Stimulated activated CD4-positive, alpha-beta T cell treated with anti-CD3 and anti-CD28 coated beads, Interleukin-2, amount 100 ng/mL, for 24 hours (primary cell): ENCODE data around the gene PHAX.
"Not testable (repeated sequence)": the region's sequence is repeated elsewhere in the genome, so short reads cannot be mapped to it uniquely, and the experiment has no call there.

Experiments used
- DNase-seq, 2 donors: peaks; one replicate each; pipeline ENCODE4 v3.0.0-alpha.2; 2020

Gene PHAX, protein sequence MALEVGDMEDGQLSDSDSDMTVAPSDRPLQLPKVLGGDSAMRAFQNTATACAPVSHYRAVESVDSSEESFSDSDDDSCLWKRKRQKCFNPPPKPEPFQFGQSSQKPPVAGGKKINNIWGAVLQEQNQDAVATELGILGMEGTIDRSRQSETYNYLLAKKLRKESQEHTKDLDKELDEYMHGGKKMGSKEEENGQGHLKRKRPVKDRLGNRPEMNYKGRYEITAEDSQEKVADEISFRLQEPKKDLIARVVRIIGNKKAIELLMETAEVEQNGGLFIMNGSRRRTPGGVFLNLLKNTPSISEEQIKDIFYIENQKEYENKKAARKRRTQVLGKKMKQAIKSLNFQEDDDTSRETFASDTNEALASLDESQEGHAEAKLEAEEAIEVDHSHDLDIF

DNA sequence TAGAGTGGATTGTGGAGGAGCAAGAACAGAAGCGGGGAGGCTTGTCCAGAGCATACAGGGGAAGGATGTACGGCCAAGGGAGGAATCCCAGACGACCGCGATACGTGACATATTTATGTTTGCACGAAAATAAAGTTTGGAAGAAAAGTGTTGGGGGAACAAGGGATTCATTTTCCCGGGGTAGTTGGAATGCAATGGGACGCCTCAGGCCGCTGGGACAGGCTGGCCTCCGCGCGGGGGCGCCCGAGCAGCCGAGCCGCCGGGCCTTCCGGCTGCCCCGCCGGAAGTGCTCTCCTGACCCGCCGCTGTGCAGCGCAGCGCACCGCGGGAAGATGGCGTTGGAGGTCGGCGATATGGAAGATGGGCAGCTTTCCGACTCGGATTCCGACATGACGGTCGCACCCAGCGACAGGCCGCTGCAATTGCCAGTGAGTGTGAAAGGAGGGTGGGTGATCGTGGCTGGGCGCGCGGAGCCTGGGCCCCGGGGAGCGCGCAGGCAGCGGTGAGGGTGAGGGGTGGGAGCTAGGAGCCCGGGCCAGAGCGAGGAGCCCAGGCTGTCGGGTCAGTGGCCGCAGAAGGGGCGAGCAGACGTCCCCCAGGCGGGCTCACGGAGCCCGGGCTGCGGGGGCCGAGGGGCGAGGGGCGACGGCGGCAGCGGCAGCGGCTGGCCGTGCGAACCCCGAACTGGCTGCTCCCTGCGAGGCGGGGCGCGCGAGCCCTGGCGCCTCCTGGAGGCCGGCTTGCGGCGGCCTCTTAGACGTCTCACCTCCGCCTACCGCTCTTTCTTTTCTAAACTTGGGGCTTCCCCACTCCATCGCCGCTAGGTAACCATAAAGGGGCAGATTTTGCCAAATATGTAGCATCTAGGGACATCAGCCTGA lies at the start of gene PHAX:
Gene PHAX, plus strand, starts transcription at position 317 of the 881 bp plus-strand sequence. Its CDS starts 16 bp downstream, at position 333.
- DNase-seq, result peak; percentile 78 to 80

DNA sequence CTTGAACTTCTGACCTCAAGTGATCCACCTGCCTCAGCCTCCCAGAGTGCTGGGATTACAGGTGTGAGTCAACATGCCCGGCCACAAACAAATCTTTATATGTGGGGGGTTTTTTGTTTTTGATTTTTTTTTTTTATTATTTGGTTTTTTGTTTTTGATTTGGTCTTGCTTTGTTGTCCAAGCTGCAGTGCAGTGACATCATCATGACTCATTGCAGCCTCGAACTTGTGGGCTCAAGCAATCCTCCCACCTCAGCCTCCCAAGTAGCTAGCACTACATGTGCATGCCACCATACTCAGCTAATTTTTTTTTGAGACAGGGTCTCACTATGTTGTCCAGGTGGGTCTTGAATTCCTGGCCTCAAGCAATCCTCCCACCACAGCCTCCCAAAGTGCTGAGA lies 48.1 kb upstream of the PHAX start:
- no peak for DNase-seq

DNA sequence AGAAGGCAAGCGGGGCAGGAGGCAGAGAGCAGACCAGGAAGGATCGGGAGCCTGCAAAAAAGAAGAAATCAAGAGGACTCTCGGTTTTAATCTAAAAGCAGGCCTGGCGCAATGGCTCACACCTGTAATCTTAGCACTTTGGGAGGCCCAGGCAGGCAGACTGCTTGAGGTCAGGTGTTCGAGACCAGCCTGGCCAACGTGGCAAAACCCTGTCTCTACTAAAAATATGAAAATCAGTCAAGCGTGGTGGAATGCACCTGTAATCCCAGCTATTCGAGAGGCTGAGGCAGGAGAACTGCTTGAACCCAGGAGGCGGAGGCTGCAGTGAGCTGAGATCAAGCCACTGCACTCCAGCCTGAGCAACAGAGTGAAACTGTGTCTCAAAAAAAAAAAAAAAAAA lies 45.6 kb upstream of the PHAX start:
- DNase-seq, result not testable (repeated sequence)

- DNase-seq, result no peak
Measured at GRCh38 chr5:126561908-126562307, 38.8 kb upstream of the PHAX start.

- DNase-seq, result no peak
Measured at GRCh38 chr5:126562823-126563222, 37.9 kb upstream of the PHAX start.

DNA sequence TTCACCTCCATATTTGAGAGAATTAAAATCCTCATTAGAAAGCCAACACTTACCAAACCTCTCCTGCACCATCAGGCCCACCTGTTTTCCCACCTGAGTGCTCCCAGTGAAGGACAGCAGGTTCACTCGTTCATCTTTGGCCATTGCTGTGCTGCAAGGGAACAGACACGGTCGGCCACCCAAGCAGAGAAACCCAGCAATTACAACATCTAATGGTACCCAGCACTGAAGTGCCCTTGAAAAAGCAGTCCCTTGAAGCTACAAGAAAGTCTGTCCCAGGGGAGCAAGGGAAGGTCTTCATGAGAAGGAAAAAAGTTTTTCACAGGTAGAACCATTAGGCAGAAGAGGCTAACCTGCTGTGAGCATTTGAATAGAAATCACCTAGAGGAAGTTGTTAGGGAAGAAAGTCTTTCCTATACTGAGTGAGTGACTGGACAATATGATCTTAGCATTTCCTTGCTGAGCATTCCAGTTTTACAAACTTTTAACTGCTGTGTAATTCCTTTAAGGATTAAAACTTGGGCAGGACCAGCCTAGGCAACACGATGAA lies 32.5 kb upstream of the PHAX start:
- DNase-seq, result no peak

DNA sequence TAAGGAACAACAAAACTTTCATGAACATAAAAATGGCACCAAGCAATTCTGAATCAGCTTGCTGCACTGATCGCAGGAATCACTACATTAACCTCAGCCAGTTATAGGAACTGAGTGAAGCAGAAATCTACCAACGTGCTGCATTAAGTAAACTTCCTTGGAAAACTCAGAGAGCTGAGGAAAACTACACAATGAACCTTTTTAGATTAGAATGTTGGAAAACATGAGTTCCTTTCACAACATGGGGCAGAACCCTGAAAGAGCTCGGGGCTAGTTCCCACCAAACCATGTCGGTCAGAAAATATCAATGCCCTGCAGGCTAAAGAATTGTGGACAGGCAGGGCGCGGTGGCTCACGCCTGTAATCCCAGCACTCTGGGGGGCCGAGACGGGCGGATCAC lies 25.1 kb upstream of the PHAX start:
- no peak for DNase-seq

DNA sequence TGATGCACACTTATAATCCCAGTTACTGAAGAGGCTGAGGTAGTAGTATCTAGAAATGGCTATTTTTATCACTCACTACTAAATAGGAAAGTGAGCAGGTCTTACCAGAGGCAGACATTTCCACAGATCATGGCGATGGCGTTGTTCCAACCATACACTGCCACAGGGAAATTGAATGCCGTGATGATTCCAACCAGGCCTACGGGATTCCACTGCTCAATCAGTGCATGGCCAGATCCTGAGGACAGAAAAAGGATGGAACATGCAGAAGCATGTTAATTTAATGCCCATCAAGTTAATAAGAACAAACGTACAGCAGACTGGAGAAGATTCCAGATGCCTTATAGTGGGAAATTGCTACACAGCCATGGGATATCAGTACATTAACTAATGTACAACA lies 23.8 kb upstream of the PHAX start:
- DNase-seq, result no peak

- DNase-seq, result no peak
Measured at GRCh38 chr5:126577415-126577814, 23.3 kb upstream of the PHAX start.

DNA sequence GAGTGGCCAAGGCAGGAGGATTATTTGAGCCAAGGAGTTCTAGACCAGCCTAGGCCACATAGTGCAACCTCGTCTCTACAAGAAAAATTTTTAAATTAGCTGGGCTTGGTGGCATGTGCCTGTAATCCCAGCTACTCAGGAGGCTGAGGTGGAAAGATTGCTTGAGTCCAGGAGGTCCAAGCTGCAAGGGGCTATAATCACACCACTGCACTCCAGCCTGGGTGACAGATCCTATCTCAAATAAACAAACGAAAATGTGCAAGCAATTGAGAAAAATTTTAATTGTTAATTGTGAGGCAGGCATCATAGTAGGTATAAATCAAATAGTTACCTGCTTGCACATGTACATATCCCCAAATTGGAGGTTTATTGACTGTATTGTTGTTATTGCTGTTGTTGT lies 21.0 kb upstream of the PHAX start:
- DNase-seq, result no peak

- no peak for DNase-seq
Measured at GRCh38 chr5:126583761-126584160, 17.0 kb upstream of the PHAX start.

DNA sequence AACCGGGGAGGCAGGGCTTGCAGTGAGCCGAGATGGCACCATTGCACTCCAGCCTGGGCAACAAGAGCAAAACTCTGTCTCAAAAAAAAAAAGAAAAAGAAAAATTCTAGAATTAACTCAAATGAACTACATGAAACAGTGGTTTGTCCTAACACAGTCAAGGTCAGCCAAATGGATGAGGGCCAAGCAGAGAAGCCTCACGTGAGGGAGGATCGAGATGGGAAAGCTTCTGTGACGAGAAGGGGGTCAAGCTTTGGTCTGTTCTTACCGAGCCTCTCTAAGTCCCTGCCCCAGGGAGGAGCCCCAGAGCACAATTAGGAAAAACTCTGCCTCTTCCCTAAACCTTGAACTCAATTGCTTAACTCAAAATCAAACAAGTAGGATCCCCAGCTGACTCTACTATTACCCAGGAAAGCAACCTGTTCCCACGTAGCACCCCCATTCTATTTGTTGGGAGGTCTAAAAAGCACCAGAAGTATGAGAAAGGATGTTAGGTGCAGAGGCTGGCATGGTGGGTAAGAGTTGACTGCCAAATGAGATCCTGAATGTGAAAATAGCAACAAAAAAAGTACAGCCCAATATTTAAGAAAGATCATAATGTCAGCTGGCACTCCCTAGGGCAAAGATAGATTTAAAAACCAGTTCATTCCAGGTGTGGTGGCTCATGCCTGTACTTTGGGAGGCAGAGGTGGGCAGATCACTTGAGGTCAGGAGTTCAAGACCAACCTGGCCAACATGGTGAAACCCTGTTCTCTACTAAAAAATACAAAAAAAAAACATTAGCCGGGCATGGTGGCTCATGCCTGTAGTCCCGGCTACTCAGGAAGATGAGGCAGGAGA lies 13.0 kb upstream of the PHAX start:
- DNase-seq, result no peak

DNA sequence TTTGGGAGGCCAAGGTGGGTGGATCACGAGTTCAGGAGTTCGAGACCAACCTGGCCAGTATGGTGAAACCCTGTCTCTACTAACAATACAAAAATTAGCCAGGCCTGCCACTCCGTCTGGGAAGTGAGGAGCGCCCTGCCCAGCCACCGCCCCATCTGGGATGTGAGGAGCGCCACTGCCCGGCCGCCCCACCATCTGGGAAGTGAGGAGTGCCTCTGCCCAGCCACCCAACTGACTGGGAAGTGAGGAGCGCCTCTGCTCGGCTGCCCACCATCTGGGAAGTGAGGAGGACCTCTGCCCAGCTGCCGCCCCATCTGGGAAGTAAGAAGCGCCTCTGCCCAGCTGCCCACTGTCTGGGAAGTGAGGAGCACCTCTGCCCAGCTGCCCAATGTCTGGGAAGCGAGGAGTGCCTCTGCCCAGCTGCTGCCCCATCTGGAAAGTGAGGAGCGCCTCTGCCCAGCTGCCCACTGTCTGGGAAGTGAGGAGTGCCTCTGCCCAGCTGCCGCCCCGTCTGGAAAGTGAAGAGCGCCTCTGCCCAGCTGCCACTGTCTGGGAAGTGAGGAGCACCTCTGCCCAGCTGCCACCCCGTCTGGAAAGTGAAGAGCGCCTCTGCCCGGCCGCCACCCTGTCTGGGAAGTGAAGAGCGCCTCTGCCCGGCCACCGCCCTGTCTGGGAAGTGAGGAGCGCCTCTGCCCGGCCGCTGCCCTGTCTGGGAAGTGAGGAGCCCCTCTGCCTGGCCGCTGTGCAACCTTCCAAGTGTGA lies 11.0 kb upstream of the PHAX start:
- DNase-seq, result no peak

GRCh38 chr5:126591549-126591948 lies 9.2 kb upstream of the PHAX start:
- DNase-seq, result no peak

GRCh38 chr5:126594748-126595485 lies 5.8 kb upstream of the PHAX start, which contains the start of gene ALDH7A1:
TSS of gene ALDH7A1 (minus strand) at chr5:126595219. CDS start at chr5:126595198, 21 bp downstream.
- DNase-seq, result peak; percentile 52 to 71

GRCh38 chr5:126595486-126596083 lies 5.2 kb upstream of the PHAX start:
- DNase-seq, result peak in 1 of 2 donors; percentile 6

DNA sequence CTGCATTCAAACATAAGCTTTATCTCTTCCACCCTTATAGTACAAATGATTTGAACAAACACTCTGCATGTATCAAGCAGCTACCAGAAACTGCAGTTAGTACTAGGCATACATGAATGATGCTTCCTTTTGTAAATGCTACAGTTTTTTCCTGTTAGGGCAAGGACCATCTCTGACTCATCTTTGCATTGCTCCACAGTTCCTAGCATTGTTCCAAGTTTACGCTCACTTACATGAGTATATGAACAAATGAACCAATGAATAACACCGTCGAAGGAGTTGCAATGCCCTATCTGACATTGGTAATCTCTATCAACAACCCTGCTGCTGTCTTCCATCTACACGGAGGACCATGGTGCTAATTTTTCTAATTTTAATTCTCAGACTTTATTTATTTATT lies 3.6 kb upstream of the PHAX start:
- DNase-seq, result no peak

DNA sequence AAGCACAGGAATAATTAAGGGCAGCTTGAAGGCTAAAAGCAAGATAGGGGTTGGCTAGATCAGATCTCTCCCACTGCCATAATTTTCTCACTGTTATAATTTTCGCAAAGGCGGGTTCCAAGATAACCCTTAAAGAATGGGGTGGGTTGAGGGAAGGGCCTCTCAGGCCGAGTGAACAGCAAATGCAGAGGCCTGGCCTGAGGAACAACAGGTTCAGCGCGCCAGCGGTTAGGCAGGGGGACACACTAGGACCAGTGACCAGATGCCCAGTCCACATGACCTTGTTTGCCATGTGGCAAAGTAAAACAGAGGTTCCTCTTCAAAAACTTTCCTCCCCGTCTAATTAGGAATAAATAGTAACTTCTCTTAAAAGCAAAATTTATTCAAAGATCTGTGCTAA lies 1.2 kb upstream of the PHAX start:
- no peak for DNase-seq

DNA sequence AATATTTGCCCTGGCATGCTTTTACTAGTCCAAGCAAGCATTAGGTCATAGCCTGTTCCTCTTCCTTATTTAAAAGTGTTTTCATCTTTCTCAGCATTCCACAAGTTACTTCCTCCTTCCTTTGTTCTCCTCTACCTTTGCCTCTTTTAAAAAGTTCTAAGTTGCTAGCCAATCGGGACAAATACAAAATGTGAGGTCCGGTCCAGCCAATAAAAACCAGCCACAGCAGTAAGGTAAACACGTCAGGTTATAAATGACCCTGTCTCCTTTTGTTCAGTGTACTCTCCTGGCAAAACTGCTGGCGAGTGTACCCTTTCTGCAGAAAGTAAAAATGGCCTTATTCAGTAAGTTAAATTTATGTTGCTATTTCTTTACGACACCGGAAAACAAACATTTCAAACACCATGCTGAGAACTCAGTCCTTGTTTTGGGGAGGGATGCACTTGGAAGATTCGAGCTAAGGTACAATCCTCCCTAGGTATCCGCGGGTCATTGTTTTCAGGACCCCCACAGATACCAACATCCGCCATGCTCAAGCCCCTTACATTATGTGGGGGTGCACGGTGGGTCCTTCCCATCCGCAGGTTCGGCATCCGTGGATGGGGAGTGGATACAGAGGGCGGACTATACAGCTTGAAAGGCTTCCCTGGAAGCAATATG lies 646 bp upstream of the PHAX start:
- DNase-seq, result peak in 1 of 2 donors; percentile 20

DNA sequence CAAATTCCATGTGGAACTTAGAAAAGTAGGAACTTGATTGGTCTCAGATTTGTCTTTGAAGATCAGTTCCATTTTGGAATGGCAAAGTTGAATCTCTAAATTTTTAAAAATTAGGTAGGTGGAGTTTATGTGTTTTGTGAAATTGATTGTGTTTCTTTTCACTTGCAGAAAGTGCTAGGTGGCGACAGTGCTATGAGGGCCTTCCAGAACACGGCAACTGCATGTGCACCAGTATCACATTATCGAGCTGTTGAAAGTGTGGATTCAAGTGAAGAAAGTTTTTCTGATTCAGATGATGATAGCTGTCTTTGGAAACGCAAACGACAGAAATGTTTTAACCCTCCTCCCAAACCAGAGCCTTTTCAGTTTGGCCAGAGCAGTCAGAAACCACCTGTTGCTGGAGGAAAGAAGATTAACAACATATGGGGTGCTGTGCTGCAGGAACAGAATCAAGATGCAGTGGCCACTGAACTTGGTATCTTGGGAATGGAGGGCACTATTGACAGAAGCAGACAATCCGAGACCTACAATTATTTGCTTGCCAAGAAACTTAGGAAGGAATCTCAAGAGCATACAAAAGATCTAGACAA lies 2.8 kb downstream of the PHAX start:
- DNase-seq, result no peak
